ENCODE data around the gene CDK5. TPM values are rescaled to one million over a fixed set of nuclear protein-coding genes. Genes with fewer than 3 reads are reported as not detected.
"Not testable (repeated sequence)": the region's sequence is repeated elsewhere in the genome, so short reads cannot be mapped to it uniquely, and the experiment has no call there.

CDK5 gene
- total and polyA plus RNA-seq, 4 experiments from 2014 or later = 6.3 to 15.2 (median 9.1) TPM

DNA sequence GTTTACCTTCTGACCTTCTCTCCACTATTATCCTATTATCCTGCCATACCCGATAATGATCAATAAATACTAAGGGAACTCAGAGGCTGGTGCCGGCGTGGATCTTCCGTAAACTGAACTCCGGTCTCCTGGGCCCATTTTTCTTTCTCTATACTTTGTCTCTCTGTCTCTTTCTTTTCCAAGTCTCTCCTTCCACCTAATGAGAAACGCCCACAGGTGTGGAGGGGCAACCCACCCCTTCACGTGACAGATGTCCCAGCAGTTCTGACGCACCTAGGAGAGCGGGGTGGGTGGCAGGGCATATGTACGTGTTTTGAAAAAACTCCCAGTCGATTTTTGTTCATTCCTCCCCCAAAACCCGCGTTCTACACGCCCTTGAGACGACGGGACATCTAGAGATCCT is 30.0 kb downstream of the CDK5 start:
- not testable (repeated sequence) for H3K36me3 ChIP-seq (ENCODE audit: insufficient read depth, low read length); H3K9me3 ChIP-seq (ENCODE audit: control insufficient read depth in 1 of 2, low read length in 2 of 2); H3K9me3 Mint-ChIP-seq; H3K27me3 ChIP-seq (ENCODE audit: insufficient read depth, low read length); H3K27me3 Mint-ChIP-seq; DNase-seq
- intact Hi-C loops (cut with micrococcal nuclease) = loop anchor here (1.0 kb wide), 6 partner anchors 9 to 622 kb away; partner anchors contain the start of gene TMUB1
- peaks cover 6 to 16% of the 10 kb centered on the region in 2 donors for H3K36me3 Mint-ChIP-seq
- ChIA-PET CTCF (ENCODE audit: partially characterized antibody) (interaction anchor here (0.8 to 4.4 kb wide), 15 partner anchors 10 to 151 kb away, joined by 3 to 44 read pairs (median 6); partner anchors contain the start of gene TMUB1), POLR2A (ENCODE audit: partially characterized antibody) (interaction anchor here (0.8 to 2.8 kb wide), 15 partner anchors 14 to 84 kb away, joined by 3 to 182 read pairs (median 6); partner anchors contain the start of genes ASIC3, CDK5, FASTK and SLC4A2)
- H3K4me1 Mint-ChIP-seq = peaks cover 13 to 28% (median 20%) of the 10 kb centered on the region in 4 donors
- peak overlapping the region; percentile 99 to 100 (median 99) for H3K27ac Mint-ChIP-seq
- Histone ChIP-seq H3K4me3 (ENCODE audit: low read length in 2 of 2) (peak overlapping the region; percentile 61 to 84), H3K27ac (ENCODE audit: low read depth, low read length) (peak overlapping the region; percentile 88), H3K4me1 (ENCODE audit: insufficient read depth, low read length) (peaks cover 21% of the 10 kb centered on the region)
- peak overlapping the region; percentile 92 to 97 (median 95) for H3K4me3 Mint-ChIP-seq

DNA sequence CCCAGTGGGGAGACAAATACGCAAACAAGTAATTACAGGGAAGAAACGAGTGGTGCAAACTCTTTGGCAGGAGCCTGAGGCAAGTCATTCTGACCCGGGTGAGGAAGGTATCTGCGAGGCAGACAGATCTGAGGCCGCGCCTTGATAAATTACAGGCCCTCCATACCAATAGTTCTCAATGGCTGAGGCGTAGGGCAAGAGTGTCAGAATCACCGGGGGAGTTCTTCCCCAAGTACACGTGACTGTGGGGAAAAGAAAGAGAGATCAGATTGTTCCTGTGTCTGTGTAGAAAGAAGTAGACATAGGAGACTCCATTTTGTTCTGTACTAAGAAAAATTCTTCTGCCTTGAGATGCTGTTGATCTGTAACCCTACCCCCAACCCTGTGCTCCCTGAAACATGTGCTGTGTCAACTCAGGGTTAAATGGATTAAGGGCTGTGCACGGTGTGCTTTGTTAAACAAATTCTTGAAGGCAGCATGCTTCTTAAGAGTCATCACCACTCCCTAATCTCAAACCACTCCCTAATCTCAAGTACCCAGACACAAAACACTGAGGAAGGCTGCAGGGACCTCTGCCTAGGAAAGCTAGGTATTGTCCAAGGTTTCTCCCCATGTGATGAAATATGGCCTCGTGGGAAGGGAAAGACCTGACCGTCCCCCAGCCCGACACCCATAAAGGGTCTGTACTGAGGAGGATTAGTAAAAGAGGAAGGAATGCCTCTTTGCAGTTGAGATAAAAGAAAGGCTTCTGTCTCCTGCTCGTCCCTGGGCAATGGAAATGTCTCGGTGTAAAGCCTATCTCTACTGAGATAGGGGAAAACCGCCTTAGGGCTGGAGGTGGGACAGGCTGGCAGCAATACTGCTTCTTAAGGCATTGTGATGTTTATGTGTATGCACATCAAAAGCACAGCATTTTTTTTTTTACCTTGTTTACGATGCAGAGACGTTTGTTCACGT is 30.6 kb downstream of the CDK5 start:
- H3K27ac ChIP-seq (ENCODE audit: low read depth, low read length) = peak overlapping the region; percentile 88
- H3K4me3 ChIP-seq (ENCODE audit: low read length in 2 of 2) = peak overlapping the region; percentile 61 to 84

DNA sequence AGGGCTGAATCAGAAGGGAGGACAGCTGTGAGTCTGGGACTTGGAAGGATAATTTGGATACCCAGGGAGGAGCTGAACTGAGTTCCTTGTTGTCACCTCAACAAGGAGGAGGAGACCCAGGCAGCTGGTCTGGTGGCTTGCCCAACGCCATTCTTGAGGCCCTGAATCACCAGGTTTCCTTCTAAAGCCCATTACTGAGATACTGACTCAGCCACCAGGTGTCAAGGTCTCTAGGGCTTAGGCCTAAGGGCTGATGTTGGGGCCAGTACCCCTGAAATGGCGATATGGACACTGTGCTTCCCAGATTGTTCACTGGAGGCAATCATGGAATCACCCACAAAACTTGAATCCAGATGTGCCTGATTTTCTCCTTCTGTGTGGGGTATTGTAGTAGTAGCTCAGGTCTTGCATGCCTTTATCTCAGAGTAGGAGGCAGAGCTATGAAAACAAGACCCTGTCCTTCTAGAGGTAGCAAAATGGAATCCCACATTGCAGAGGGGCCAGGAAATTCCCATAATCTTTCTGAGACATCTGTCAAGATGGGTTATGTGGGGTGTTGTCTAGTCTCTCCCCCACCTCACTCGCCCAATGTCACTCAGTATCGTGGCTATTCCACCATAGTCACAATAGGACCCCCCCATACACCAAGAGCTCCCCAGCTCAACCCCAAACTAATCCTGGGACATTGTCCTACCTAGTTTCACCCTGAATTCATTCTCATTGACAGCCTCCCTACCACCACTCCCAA is 31.6 kb downstream of the CDK5 start:
- Mint-ChIP-seq H3K4me3 (peak overlapping the region in 1 of 8 donors; percentile 31), H3K27me3 (peaks cover 0 to 2% of the 10 kb centered on the region in 2 donors), H3K36me3 (peaks cover 0 to 8% of the 10 kb centered on the region in 2 donors), H3K27ac (peak overlapping the region in 6 of 7 donors; percentile 29 to 100 (median 100)), H3K4me1 (peaks cover 12 to 26% (median 19%) of the 10 kb centered on the region in 4 donors), H3K9me3 (no peaks in the 10 kb centered on the region)
- Histone ChIP-seq H3K4me1 (ENCODE audit: insufficient read depth, low read length) (peaks cover 21% of the 10 kb centered on the region), H3K27ac (ENCODE audit: low read depth, low read length) (no peak overlapping the region), H3K9me3 (ENCODE audit: control insufficient read depth in 1 of 2, low read length in 2 of 2) (no peaks in the 10 kb centered on the region), H3K27me3 (ENCODE audit: insufficient read depth, low read length) (no peaks in the 10 kb centered on the region), H3K36me3 (ENCODE audit: insufficient read depth, low read length) (no peaks in the 10 kb centered on the region), H3K4me3 (ENCODE audit: low read length in 2 of 2) (no peak overlapping the region)
- ChIA-PET CTCF (ENCODE audit: partially characterized antibody) (interaction anchor here (0.6 to 4.4 kb wide), 4 partner anchors 8 to 556 kb away, joined by 3 to 44 read pairs (median 5); no protein-coding TSS in a partner anchor), POLR2A (ENCODE audit: partially characterized antibody) (interaction anchor here (0.6 to 1.5 kb wide), 4 partner anchors 9 to 712 kb away, joined by 3 to 5 read pairs (median 3); no protein-coding TSS in a partner anchor)
- intact Hi-C loops (cut with micrococcal nuclease) = no loop called here
- DNase-seq = no peak

More for the DNA sequence above, 30.6 kb downstream of the CDK5 start:
- Mint-ChIP-seq H3K4me1 (peaks cover 13 to 28% (median 20%) of the 10 kb centered on the region in 4 donors), H3K36me3 (peaks cover 5 to 13% of the 10 kb centered on the region in 2 donors), H3K27ac (peak overlapping the region; percentile 99 to 100 (median 99)), H3K4me3 (peak overlapping the region; percentile 92 to 97 (median 95))
- peaks cover 21% of the 10 kb centered on the region for H3K4me1 ChIP-seq (ENCODE audit: insufficient read depth, low read length)
- H3K36me3 ChIP-seq (ENCODE audit: insufficient read depth, low read length); DNase-seq; H3K27me3 ChIP-seq (ENCODE audit: insufficient read depth, low read length); H3K9me3 Mint-ChIP-seq; H3K9me3 ChIP-seq (ENCODE audit: control insufficient read depth in 1 of 2, low read length in 2 of 2); H3K27me3 Mint-ChIP-seq; intact Hi-C loops (cut with micrococcal nuclease): not testable (repeated sequence)
- POLR2A ChIA-PET (ENCODE audit: partially characterized antibody) = interaction anchor here (1.0 to 2.8 kb wide), 10 partner anchors 10 to 84 kb away, joined by 3 to 182 read pairs (median 11); partner anchors contain the start of genes ASIC3, CDK5, FASTK and SLC4A2
- CTCF ChIA-PET (ENCODE audit: partially characterized antibody) = interaction anchor here (1.0 to 4.4 kb wide), 5 partner anchors 9 to 151 kb away, joined by 3 to 44 read pairs (median 11); partner anchors contain the start of gene TMUB1

DNA sequence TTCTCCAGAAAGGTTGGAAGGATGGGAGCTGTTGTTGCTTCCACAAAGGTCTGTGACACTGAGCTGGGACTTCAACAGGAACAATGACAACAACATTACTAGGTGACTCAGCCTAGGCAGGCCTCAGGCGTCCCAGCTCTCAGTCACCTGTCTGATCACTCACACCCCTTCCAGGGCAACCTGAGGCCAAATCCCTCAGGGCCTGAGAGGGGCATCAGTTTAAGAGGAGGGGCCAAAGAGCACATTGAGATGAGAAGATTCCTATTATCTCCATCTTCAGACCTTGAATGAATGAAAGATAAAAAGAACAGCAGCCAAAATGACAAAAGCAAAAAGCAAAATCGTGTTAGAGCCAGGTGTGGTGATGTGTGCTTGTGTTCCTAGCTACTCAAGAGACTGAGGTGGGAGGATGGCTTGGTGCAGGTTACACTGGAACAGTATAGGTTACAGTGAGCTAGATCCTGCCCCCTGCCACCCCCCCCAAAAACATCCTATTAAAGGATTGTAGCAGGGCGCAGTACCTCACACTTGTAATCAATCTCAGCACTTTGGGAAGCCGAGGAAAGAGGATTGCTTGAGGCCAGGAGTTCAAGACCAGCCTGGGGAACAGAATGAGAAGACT is 33.2 kb downstream of the CDK5 start, which contains the start of gene ATG9B:
TSS of gene ATG9B (minus strand) at position 60 of the 622 bp plus-strand sequence. CDS start 71 bp downstream, outside the sequence.
- Mint-ChIP-seq H3K4me1 (peaks cover 11 to 23% (median 17%) of the 10 kb centered on the region in 4 donors), H3K27ac (peak within 1 kb of the TSS in 6 of 7 donors; percentile 36 to 83 (median 80)), H3K9me3 (no peaks in the 10 kb centered on the region), H3K27me3 (peaks cover 0 to 6% of the 10 kb centered on the region in 2 donors), H3K36me3 (peaks cover 0 to 6% of the 10 kb centered on the region in 2 donors), H3K4me3 (no peak within 1 kb of the TSS)
- POLR2A ChIA-PET (ENCODE audit: partially characterized antibody) = interaction anchor here (1.6 to 1.9 kb wide), 2 partner anchors 10 to 16 kb away, joined by 5 to 8 read pairs; no protein-coding TSS in a partner anchor
- Histone ChIP-seq H3K4me1 (ENCODE audit: insufficient read depth, low read length) (peaks cover 16% of the 10 kb centered on the region), H3K4me3 (ENCODE audit: low read length in 2 of 2) (no peak within 1 kb of the TSS), H3K27me3 (ENCODE audit: insufficient read depth, low read length) (no peaks in the 10 kb centered on the region), H3K27ac (ENCODE audit: low read depth, low read length) (no peak within 1 kb of the TSS), H3K36me3 (ENCODE audit: insufficient read depth, low read length) (no peaks in the 10 kb centered on the region), H3K9me3 (ENCODE audit: control insufficient read depth in 1 of 2, low read length in 2 of 2) (no peaks in the 10 kb centered on the region)
- intact Hi-C loops (cut with micrococcal nuclease) = no loop called here
- no peak for DNase-seq
- CTCF ChIA-PET (ENCODE audit: partially characterized antibody) = interaction anchor here (0.6 to 2.1 kb wide), 4 partner anchors 14 to 86 kb away, joined by 3 to 7 read pairs (median 4); no protein-coding TSS in a partner anchor

DNA sequence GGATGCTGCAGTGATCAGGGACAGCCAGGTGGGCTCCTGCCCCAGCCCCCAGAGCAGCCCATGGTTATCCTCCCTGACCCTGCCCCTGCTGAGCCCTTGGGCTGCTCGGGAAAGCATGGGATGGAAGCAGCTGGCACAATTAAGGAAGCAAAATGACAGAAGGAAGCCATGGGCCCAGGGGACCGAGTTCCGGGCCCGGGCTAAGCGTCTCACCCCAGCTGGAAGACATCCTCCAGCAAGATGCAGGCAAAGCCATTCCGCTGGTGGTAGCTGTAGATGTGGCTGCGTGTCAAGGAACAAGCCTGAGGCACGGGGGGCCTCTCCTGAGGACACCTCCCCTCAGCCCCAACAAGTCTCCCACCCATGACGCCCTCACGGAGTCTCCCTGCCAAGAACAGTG is 34.5 kb downstream of the CDK5 start:
- no peak for DNase-seq
- no peak overlapping the region for H3K27ac ChIP-seq (ENCODE audit: low read depth, low read length)
- Mint-ChIP-seq H3K36me3 (peaks cover 0 to under 1% of the 10 kb centered on the region in 2 donors), H3K27ac (peak overlapping the region in 2 of 7 donors; percentile 32 to 43), H3K4me1 (peaks cover 12 to 26% (median 18%) of the 10 kb centered on the region in 4 donors), H3K4me3 (no peak overlapping the region), H3K27me3 (peaks cover 1 to 10% of the 10 kb centered on the region in 2 donors), H3K9me3 (no peaks in the 10 kb centered on the region)
- intact Hi-C loops (cut with micrococcal nuclease) = no loop called here
- H3K9me3 ChIP-seq (ENCODE audit: control insufficient read depth in 1 of 2, low read length in 2 of 2) = no peaks in the 10 kb centered on the region
- no peaks in the 10 kb centered on the region for H3K36me3 ChIP-seq (ENCODE audit: insufficient read depth, low read length)
- ChIA-PET CTCF (ENCODE audit: partially characterized antibody) (interaction anchor here (1.5 kb wide), 1 partner anchor 39 kb away, joined by 3 read pairs; no protein-coding TSS in a partner anchor), POLR2A (ENCODE audit: partially characterized antibody) (interaction anchor here (1.0 to 1.9 kb wide), 3 partner anchors 9 to 36 kb away, joined by 3 to 8 read pairs (median 5); no protein-coding TSS in a partner anchor)
- peaks cover 16% of the 10 kb centered on the region for H3K4me1 ChIP-seq (ENCODE audit: insufficient read depth, low read length)
- no peaks in the 10 kb centered on the region for H3K27me3 ChIP-seq (ENCODE audit: insufficient read depth, low read length)
- H3K4me3 ChIP-seq (ENCODE audit: low read length in 2 of 2) = no peak overlapping the region

DNA sequence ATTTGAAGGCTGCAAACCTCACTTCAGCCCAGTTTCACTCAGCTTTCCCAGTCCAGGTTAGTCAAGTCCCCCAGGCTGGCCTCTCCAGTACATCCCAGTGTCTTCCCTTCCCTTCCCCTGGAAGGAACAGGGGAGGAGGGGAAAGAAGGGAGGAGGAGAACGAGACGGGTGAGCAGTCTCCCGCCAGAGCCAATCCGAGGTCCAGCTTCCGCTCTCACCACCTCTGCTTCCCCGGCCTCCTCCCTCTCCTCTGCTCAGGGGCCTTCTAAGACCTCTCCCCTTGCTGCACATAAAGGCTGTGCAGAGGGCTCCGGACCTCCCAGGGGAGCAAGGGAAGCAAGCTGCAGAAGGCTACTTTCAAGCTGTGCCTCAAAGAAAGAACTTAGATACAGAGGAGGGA is 37.5 kb downstream of the CDK5 start:
- Histone ChIP-seq H3K27me3 (ENCODE audit: insufficient read depth, low read length) (no peaks in the 10 kb centered on the region), H3K4me1 (ENCODE audit: insufficient read depth, low read length) (peaks cover 38% of the 10 kb centered on the region), H3K36me3 (ENCODE audit: insufficient read depth, low read length) (no peaks in the 10 kb centered on the region), H3K4me3 (ENCODE audit: low read length in 2 of 2) (no peak overlapping the region), H3K27ac (ENCODE audit: low read depth, low read length) (no peak overlapping the region), H3K9me3 (ENCODE audit: control insufficient read depth in 1 of 2, low read length in 2 of 2) (no peaks in the 10 kb centered on the region)
- Mint-ChIP-seq H3K27ac (peak overlapping the region in 1 of 7 donors; percentile 55), H3K4me1 (peaks cover 26 to 44% (median 35%) of the 10 kb centered on the region in 4 donors), H3K9me3 (no peaks in the 10 kb centered on the region), H3K27me3 (peaks cover 1 to 10% of the 10 kb centered on the region in 2 donors), H3K36me3 (no peaks in the 10 kb centered on the region), H3K4me3 (peak overlapping the region in 2 of 8 donors; percentile 41 to 59)
- POLR2A ChIA-PET (ENCODE audit: partially characterized antibody) = interaction anchor here (1.1 to 5.5 kb wide), 2 partner anchors 11 to 26 kb away, joined by 4 to 77 read pairs; no protein-coding TSS in a partner anchor
- CTCF ChIA-PET (ENCODE audit: partially characterized antibody) = interaction anchor here (1.0 to 7.4 kb wide), 9 partner anchors 10 to 122 kb away, joined by 3 to 98 read pairs (median 10); partner anchors contain the start of gene NOS3
- intact Hi-C loops (cut with micrococcal nuclease) = no loop called here
- no peak for DNase-seq

Measured in CD4-positive, alpha-beta memory T cell (primary cell).